D341Med (cell line): ENCODE measurements around the gene EXOC6B.

Experiments
- DNase-seq: peaks from one replicate; pipeline ENCODE4 v3.0.0; 2012; ENCODE audit warnings: low spot score

EXOC6B gene

GRCh38 chr2:72734432-72734831 is 91.4 kb downstream of the EXOC6B start:
- no peak for DNase-seq

- no peak for DNase-seq
These were observed 94.7 kb downstream of the EXOC6B start for GRCh38 chr2:72731116-72731515.

DNA sequence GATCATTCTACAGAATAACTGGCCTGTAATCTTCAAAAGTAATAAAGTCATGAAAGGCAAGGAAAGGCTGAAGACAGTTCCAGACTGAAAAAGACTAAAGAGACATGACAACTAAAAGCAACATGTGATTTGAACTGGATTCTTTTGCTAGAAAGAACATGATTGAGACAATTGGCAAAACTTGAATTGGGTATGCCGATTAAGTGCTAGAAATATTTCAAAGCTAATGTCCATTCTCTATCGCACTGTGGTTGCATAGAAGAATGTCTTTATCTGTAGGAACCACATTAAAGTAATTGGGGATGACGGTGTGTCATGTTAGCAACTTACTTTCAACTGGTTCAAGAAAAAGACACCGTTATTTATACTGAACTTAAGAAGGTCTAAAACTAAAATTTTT is 98.5 kb downstream of the EXOC6B start:
- DNase-seq = no peak

DNA sequence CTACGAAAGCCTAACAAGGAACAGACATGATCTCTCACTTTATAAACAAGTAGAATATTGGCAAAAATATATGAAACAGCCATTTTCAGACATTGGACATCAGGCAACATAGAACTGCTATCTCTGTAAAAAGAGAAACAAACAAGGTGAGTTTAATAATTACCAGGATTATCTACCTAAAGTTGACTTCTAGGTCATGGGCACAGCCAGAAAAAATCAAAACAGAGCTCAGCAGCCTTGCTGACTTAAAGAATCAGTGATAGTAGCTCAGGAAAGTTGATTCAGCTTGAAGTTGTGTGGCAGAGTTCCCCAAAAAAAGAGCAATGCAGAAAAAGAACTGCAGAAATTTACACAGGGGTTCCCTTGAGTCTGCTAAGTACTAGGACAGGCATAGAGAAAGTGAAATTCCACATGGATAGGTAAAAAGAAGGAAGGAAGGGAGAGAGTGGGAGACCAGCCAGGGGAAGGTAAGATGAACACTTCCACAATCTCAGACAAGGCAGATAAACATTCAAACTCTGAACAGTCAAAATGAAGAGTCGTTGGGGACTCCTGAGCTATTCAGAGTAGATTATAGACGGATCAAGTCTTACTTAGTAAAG is 102.0 kb downstream of the EXOC6B start:
- DNase-seq = no peak

DNA sequence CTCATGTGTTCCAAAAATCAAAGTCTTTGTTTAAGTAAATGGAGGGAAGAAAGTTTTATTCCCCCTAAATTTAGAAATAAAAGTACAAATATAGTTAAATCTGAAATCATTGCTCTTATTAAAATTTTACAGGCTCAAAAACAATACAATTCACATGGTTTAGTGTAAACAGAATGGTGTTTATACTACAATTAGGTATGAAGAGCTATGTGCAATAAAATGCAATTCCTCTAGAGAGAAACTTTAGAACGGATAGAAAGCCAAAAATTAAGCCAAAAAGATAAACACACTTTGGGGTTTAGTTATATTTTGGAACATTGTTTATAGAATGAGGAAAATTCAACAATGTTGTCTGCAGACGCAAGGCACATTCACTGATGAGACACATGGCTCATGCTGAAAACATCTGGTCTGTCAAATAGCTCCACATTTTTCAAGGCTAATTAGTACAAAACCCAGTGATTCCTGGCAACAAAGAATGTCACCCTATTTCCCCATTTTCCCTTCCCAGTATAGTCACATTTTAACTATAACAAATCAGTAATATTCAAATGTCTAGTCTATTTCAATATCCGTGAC is 103.3 kb downstream of the EXOC6B start:
- no peak for DNase-seq

- no peak for DNase-seq
These were observed 106.4 kb downstream of the EXOC6B start for GRCh38 chr2:72719416-72719815.

- DNase-seq = no peak
These were observed 107.0 kb downstream of the EXOC6B start for GRCh38 chr2:72718876-72719275.

DNA sequence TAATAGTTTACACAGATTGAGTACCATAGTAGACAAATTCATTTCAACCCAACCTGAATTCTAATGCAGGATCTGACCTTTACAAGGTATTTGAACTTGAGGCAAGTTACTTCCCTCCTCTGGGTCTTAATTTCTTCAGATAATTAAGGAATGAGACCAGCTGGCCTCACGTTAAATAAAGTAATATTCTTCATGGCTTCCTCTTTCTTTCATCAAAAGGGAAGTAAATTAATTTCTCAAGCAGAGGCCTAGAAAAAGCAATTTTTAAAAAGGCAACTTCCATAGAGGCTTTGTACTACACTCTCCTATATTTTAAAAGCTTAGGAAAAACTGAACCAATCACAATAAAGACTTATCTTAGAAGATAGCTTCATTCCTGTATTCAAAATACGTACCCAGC is 109.2 kb downstream of the EXOC6B start:
- DNase-seq = no peak

DNA sequence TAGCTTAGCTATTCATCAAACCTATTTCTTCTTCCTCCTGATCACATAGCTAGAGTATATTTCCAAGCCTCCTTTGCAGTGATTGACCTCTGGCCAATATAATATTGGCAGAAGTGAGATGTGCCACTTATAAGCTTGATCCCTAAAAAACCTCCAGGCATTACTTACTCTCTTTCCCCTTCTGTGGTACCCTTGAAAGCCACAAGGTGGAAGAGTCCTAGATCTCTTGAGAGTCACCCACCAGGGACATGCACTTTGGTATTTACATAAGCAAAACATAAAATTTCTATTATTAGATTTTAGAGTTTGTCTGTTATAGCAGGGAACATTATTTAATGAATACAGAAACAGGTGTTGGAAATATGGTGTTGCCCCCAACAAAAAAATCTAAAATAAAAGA is 112.0 kb downstream of the EXOC6B start:
- DNase-seq = no peak

GRCh38 chr2:72712977-72713376 is 112.9 kb downstream of the EXOC6B start:
- no peak for DNase-seq

GRCh38 chr2:72712304-72712703 is 113.5 kb downstream of the EXOC6B start:
- DNase-seq = no peak

DNA sequence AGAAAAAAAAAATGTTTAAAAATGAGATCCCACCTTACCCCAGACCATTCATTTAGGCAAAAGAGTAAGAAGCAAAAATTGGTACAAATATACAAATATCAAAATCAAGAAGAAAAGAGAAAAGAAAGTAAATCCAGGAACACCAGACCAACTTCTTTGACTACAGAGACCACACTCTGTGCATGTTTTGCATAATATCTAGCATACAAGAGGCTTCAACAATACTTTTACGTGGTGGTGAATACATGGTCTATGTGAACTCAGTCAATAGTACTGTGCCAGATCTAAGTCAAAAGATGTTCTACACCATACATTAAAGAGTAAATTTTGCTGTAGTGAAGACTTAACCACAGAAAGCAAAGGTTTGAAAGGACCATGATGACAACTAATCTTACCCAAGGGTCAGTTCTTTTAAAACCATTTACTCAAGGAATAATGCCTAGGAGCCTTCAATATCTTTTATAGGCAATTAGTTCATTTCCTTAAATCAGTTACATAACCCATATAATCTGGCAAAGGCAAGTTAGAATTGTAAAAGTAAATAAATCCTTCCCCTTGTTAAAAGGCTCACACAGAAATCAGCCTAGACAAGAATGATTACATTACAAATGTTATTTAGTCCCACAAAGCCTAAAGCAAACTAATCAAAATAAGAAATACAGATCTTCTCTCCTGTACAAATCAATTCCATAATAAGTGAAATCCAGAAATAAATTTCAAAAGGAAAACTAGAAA is 115.2 kb downstream of the EXOC6B start:
- DNase-seq = no peak

- DNase-seq = no peak
These were observed 117.6 kb downstream of the EXOC6B start for GRCh38 chr2:72708236-72708635.

DNA sequence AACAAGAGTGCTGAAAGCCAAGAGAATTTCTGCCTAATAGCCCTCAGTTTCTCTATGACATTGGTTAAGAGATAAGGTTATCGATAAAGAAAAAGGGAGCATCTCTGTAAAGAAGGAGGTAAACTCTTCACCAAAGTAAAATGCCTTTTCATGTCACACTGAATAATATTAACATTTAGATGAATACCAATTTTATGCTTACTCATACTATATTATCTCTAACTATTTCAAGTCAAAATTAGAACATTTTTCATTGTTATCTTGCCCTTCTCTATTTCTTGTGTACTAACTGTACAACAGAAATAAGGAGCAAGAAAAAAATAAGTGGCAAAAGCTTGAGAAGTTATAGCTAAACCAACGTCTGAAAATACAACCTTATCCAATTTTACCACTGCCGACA is 127.5 kb downstream of the EXOC6B start:
- DNase-seq = no peak

- no peak for DNase-seq
These were observed 129.3 kb downstream of the EXOC6B start for GRCh38 chr2:72696559-72696958.

DNA sequence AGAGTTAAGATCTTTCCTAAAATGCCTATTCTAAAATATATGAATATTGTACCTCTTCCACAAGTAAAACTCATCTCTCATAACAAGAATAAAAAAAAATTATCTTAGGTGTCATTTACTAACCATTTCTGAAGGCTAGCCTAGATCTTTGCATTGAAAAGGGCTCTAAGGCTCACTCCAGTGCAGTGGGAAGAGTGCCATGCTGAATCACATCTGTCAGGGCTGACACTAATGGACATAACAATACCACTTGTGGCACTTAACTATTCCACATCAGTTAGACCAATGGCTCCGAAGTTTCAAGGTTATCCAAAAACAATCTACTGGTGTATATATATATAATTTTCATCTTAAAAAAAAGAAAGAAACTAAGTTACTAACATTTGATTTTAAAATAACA is 130.2 kb downstream of the EXOC6B start:
- DNase-seq = no peak

GRCh38 chr2:72694715-72695496 is 130.9 kb downstream of the EXOC6B start:
- no peak for DNase-seq

- DNase-seq = no peak
These were observed 136.1 kb downstream of the EXOC6B start for GRCh38 chr2:72689579-72690195.

DNA sequence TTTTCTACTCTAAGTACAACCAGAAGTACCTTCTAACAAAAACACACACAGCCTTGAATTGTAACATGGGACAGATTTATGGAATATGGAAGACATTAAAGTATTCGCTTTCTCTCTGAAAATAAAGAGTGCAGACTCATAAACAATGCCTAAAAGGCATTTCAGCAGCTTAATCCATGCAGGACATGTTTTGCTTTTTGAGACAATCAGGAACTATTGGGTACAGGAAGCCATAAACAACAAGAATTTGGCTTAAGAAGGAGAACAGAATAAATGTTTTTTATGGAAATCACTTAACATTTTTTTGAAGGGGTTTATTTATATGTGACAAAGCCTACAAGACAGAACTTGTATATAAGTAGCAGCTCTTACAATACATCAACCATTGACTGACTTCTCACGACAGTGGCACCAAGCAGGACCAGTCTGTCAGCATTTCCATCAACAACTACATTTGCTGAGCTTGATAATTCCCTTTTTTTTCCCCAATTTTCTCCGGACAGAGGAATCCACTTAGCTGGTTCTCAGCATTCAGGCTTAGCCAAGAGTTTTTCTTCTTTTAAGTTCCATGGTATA is 140.1 kb downstream of the EXOC6B start:
- no peak for DNase-seq

DNA sequence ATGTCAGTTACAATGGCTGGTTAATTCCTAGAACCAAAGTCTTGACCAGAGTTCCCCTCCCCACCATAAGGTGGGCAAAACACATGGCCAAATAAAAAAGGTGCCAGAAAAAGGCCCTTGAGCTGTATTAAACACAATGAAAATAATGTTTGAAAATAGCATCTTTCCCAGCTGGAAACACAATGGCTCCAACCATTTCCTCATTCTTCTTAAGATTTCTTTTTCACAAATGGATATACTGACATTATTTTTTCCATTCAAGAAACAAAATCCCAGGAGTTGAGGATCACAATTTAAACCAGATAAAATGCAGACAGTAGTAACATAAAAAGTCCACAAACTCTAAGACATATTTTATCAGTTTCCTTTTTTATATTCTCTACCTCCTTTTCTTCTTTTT is 143.8 kb downstream of the EXOC6B start:
- DNase-seq = no peak

DNA sequence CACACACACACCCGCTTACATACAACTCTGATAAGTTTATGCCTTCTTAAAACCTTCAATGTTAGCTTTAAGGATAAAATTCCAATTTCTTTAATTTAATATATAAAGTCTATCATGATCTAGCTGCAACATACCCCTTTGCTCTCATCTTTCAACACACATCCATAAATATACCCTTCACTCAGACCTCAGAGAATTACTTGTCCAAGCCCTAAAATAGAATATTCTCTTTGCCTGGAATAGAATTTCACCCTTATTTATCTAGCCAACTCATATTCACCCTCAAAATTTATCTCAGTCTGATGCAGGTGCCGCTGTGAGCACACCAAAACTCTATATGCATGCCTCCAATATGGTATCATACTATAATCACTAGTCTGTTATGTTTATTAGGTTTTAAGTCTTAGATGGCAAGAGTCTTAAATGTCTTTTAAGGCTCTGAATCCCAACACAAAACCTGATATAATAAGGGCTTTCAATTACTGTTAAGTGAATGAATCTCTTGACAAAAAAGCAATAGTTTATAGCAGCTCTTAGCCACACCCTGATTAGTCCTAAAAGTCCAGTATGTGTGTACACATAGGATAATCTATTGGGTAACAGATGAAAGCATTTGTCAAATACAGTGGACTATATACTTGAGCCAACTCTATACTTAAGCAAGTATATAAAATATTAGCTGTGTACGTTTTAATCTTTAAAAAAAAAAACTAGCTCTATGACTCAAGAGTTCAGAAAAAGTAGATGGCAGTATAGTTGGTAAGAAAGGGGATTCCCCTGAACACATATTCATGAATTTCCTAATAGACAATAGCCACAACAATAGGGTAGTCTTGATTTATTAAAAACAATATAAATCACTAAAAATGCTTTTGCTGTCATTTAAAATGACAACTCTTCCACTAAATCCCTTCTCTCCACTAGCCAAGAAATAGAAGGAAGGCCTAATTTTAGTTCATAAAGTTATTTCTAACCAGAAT is 144.5 kb downstream of the EXOC6B start:
- DNase-seq = no peak
